ENCODE results near the gene SCAMP4.

The SCAMP4 gene

DNA sequence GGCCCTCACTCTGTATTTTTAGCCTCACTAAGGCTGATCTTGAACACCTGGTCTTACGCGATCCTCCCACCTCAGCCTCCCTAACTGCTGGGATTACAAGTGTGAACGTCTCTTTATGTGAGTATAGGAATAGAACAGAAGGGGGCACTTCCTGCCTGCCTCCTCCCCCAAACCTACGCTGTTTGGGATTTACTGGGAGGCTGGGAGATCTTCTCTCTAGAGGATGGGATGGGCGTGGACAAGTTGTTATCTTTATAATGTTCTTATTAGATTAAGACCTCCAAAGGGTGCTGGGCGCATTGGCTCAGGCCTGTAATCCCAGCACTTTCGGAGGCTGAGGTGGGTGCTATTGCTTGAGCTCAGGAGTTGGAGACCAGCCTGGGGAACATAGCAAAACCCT, 32.9 kb downstream of the SCAMP4 start:
- no peak for DNase-seq (ENCODE audit: low read depth in 2 of 2)

GRCh38 chr19:1941146-1942077, 36.2 kb downstream of the SCAMP4 start, which contains the start of gene CSNK1G2:
TSS of gene CSNK1G2 (plus strand) at chr19:1941172. CDS start at chr19:1969773, 28,601 bp downstream.
- DNase-seq (ENCODE audit: low read depth in 2 of 2): no peak

GRCh38 chr19:1942078-1942933, 37.1 kb downstream of the SCAMP4 start:
- peak; percentile 51 to 65 for DNase-seq (ENCODE audit: low read depth in 2 of 2)

DNA sequence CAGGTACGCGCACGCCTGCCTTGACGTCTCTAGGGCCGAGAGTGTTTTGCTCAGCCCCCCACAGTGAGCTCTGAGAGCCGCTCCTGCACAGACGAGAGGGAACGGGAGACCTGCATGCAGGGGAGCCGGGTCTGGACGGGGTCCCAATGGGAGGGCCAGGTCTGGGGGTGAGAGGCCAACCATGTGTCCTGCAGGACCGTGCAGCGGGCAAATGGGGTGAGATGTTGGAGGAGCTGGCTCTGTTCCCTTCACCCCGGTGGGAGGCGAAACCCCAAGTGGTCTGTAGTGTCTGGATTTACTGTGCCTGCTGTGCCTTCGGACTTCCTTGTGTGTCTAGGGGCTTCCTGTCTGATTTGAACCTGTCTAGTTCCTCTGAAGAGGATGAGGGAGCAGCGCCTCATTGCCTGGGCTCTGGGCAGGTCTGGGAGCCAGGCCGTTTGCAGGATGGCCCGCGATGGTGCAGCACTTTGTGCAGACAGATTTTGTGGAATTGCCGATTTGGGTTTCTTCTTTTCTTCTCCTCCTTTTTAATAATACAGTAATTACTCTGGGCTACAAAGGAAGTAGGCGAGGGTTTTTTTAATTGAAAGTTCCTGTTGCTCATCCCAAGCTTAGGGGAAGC, 37.8 kb downstream of the SCAMP4 start:
- no peak for DNase-seq (ENCODE audit: low read depth in 2 of 2)

GRCh38 chr19:1943661-1944087, 38.5 kb downstream of the SCAMP4 start:
- DNase-seq (ENCODE audit: low read depth in 2 of 2): no peak

- DNase-seq (ENCODE audit: low read depth in 2 of 2): no peak
Measured at GRCh38 chr19:1944088-1944915, 39.1 kb downstream of the SCAMP4 start.

DNA sequence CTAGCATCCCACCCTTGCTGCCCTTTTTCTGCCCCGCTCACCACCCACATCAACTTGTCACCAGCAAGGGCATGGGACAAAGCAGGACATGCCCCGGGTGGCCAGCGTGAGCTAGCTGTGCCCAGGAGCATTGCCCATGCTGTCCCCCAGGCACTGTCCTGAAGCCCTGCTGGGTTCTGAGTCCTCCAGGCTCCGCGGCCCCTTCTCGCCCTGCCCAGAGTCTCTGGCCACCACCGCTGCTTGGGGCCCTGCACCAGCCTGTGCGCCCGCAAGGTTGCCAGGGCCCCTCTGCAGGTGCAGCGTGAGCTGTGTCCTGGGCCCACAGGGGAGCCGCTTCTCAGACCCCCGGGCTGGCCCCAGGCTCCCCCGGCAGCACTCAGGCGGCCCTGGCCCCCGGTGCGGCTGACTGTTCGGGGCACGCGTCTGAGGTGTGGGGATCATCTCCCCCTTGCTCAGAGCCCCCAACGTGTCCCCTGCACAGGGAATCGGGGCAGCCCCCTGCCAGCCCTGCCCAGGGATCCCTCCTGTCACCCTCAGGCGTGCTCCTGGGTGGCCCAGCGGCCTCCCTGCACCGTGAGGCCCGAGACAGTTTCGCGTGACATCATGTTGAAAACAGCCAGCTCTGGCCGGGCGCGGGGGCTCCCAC, 39.8 kb downstream of the SCAMP4 start:
- DNase-seq (ENCODE audit: low read depth in 2 of 2): no peak

DNA sequence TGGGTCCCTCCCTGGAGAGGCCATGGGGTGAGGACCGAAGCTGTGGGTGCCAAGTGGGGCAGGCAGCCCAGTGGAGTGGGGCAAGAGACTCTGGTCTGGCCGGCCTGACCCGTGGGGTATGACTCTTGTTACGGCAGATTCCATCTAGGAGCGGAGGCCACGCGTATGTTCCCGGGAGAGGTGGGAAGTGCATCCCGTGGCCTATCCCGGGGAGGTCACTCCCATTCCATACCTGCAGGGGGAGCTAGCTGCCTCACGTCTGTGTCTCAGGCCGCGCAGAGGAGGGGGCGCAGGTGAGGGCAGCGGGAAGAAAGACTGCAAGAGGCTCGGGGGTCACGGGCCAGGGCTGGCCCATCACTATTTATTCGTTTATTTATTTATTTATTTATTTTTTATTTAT, 40.7 kb downstream of the SCAMP4 start:
- DNase-seq (ENCODE audit: low read depth in 2 of 2): peak in 1 of 2 donors; percentile 38

GRCh38 chr19:1947651-1948209, 42.5 kb downstream of the SCAMP4 start:
- DNase-seq (ENCODE audit: low read depth in 2 of 2): no peak

DNA sequence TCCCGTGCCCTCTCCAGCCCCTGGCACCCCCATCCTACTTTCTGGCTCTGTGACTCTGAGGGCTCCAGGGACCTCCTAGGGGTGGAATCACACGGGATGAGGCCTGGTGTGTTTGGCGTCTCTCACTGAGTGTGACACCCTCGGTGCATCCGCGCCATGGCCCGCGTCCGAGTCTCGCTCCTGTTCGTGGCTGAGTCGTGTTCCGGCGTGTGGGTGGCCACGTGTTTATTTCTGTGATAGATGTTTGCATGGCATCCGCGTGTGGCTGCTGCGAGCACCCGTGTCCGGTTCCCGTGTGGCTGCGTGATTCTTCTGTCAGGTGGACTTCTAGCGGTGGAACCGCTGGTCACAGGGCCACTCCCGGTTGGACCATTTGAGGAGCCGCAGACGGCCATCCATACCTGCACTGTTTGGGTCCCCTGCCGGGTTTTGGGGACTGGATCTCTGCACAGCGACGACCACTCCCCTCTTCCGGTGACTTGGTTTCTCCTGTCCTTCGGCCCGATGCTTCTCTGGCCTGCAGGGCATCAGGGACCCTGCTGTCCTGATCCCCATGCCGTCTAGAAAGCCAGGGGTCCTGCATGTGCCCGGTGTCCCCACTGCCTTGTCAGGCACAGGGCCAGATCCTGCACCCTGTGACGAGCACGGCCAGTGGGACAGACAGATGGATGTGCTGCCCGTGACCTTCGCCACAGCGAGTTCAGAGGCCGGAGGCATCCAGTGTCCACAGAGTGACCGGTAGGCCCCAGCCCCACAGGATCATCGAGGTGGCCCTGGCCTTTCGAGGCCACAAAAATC, 44.3 kb downstream of the SCAMP4 start:
- no peak for DNase-seq (ENCODE audit: low read depth in 2 of 2)

GRCh38 chr19:1950640-1951039, 45.4 kb downstream of the SCAMP4 start:
- no peak for DNase-seq (ENCODE audit: low read depth in 2 of 2)

DNA sequence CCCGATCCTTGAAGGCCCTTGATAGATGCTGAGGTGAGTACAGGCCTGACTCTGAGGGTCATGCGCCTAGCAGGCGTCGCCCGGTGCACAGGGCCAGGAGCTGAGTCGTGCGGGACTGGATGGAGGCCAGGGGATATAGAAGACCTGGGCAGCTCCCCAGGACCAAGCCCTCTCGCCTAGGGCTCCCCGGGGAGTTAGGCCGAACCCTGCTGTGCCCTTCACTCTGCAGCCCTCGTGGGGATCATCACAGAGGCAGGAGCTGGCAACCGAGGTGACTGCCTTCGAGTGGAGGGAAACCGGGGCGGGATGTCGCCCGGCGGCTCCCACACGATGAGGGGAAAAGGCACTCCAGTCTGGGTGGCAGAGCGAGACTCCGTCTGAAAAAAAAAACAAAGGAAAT, 47.4 kb downstream of the SCAMP4 start:
- DNase-seq (ENCODE audit: low read depth in 2 of 2): no peak

DNA sequence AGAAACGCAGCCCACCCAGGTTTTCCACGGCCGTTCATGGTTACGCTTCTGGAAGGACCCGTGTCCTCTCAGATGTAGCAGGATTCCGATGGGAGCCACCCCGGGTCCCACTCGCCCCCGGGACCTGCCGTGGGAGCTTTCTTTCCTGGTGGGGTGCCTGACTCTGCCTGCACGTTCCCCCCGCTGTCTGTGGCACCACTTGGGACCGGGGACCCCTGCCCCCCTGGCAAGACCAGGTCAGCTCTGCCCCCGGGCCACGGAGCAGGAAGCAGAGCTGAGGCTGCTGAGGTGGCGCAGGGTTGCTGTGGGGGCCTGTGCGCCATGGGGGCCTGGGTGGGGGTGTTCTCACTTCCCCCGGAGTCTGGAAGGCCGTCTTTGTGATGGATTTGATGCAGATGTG, 47.8 kb downstream of the SCAMP4 start:
- DNase-seq (ENCODE audit: low read depth in 2 of 2): no peak

DNA sequence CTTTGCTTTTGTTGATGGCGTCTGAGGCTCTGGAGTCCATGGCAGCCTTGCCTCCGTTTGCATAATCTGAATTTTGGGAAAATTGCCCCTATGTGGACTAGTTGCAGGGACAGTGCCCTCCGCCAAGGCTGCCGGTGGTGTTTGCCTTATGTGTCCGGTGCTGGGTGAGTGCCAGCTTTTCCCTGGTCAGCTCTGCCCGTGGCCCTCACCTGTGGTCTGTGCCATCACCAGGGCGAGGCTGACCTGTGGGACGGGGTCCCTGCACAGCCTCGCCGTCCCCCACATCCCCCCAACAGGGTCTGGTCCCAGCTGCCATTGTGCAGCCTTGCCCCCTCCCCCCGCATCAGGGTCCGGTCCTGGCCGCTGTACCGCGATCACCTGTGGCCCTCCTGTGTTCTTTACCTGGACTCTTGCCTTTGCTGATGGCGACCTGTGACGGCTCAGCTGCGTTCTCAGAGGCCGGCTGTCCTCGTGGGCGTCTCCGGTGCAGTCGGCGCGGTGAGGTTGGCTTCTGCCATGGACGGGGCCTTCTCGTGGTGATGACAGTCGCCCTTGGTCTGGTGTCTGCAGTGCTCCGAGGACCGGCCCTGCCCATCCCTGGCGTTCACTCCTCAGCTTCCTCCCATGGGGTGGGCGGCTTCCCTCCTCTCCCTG, 48.4 kb downstream of the SCAMP4 start:
- DNase-seq (ENCODE audit: low read depth in 2 of 2): no peak

DNA sequence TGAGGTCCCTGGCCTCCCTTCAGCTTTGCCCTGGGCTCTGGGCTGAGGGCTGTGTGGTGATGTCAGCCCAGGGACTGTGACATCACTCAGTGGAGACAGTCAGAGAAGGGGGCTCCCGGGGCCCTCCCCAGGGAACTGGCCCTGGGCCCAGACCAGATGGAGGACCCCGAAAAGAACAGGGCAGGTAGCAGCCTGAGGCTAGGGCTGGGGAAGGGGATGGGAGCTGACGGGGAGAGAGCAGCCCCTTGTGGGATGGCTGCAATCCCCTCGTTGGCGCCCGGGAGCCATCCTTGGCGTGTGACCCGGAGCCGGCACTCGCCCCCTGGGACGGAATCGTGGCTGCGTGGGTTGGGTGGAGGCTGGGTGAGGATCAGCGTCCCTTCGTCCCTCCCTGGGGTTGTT, 49.3 kb downstream of the SCAMP4 start:
- DNase-seq (ENCODE audit: low read depth in 2 of 2): no peak

DNA sequence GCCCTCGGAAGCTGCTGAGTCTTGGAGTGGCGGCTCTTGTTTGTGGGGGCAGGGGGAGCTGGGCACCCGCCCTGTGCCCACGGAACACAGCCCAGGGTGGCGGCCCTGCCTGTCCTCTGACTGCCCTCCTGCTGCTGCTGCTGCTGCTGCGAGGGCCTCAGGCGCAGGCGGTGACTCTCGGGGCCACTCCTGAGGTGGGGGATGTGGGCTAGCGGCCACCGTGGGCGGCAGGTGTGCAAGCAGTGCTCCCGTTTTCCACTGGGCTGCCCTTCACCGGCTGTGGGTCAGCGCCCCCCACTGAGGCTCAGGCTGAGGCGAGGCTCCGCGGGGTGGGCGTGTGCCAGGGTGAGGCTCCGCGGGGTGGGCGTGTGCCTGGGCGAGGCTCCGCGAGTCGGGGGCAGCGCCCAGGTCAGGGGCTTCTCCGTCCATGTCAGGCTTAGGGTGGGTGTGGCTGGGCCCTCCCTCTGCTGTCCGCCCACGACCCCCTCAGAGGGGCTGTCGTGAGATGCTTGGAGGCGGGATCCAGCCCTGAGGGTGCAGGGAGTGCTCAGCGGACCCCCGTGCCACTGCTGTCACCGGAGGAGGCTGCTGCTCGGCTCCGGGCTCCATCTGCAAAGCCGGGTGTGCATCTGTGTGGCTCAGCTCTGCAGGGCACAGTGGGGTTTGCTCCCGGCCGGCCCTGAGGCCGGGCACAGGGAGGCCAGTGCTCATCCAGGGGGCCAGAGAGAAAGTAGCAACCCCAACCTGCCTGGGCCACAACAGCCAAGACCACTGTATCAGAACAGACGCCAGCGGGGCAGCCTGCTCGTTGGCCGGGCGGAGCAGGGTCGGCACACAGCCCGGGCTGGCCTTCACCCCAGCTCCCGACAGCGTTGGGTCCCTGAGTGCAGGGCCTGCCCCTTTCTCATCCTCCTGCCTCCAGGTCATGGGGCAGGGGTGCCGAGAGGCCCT, 50.2 kb downstream of the SCAMP4 start:
- no peak for DNase-seq (ENCODE audit: low read depth in 2 of 2)

DNA sequence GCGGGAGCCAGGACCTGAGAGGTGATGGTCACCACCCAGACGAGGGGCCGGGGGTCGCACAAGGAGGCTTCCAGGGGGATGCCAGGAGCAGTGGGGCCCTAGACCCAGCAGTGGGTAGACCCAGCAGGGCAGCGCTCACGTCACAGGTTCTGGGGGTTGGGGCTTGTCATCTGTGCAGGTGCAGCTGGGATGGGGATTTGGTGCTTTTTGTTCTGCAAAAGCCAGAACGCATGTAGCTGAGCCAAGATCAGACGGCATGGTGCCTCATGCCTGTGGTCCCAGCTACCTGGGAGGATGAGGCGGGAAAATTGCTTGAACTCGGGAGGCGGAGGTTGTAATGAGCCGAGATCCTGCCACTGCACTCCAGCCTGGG, 50.9 kb downstream of the SCAMP4 start:
- no peak for DNase-seq (ENCODE audit: low read depth in 2 of 2)
